HCT116 (cell line): ENCODE data around the gene GIPC3. TPM values are rescaled to one million over a fixed set of nuclear protein-coding genes. Genes with fewer than 3 reads are reported as not detected.

Experiments
- ATAC-seq: fragments of 200-7000 bp; cut with Tn5 transposase; 2 replicates; pipeline ENCODE4 v1.9.1; 2020; ENCODE audit warnings: mild to moderate bottlenecking, moderate library complexity
- BruUV-seq: library from RNA; stranded (reverse); fragments of 400-500 nt; replicated peaks from 2 replicates; lab custom pipeline; 2021; lab: Mats Ljungman, UMichigan
- CTCF ChIA-PET: fragments of 300-600 bp; sonication (Branson Sonifier 250); formaldehyde crosslinking; loops from one replicate; lab custom pipeline; 2021; ENCODE audit warnings: antibody characterized with exemption; lab: Charles Lee
- POLR2A ChIA-PET: fragments of 300-600, 350-600 bp; sonication (Branson Sonifier 250); formaldehyde crosslinking; loops from one replicate; lab custom pipeline; 2021; ENCODE audit warnings: antibody characterized with exemption; lab: Charles Lee
- RAD21 ChIA-PET, 2 experiments: fragments of 300-600 bp; sonication (Branson Sonifier 250); formaldehyde crosslinking; loops; one replicate each; lab custom pipeline; 2023; ENCODE audit warnings: low total read pairs in 2 of 2; ENCODE audit not compliant: uncharacterized antibody in 2 of 2, unreplicated experiment in 2 of 2, low non-redundant PET in 1 of 2; lab: Charles Lee
- DNase-seq: peaks from one replicate; pipeline ENCODE4 v3.0.0-alpha.2; 2010; ENCODE audit warnings: low read depth, low spot score
- H2AFZ ChIP-seq: fragments of 200-600 bp; shearing (Covaris generic), sonication (generic); 2 replicates; pipeline ENCODE4 v1.6.1; 2017; ENCODE audit warnings: low read depth, mixed run types, mixed read lengths, antibody characterized with exemption, low read length; ENCODE audit not compliant: poor library complexity, severe bottlenecking
- H3K27ac ChIP-seq: 2 replicates; pipeline ENCODE4 v1.5.1; 2012; ENCODE audit warnings: low read depth, low read length
- H3K27me3 ChIP-seq: fragments of 200-600 bp; sonication (generic); 2 replicates; pipeline ENCODE4 v1.6.1; 2016; ENCODE audit warnings: mixed run types, low read length, mixed read lengths; ENCODE audit not compliant: insufficient read depth
- H3K36me3 ChIP-seq, 2 experiments: fragments of 200-500 bp in 1 of 2; fragments of 200-600 bp in 1 of 2; sonication (Bioruptor generic) in 1 of 2; sonication (generic) in 1 of 2; 2 replicates each; pipeline versions ENCODE4 v1.5.1 to v1.6.1; 2014 to 2016; ENCODE audit warnings: low read length in 2 of 2, inconsistent platforms in 1 of 2, mixed read lengths in 1 of 2, mixed run types in 1 of 2; ENCODE audit not compliant: insufficient read depth in 2 of 2, control insufficient read depth in 1 of 2
- H3K4me1 ChIP-seq, 2 experiments: fragments of 200-600 bp in 1 of 2; sonication (generic) in 1 of 2; 2 replicates each; pipeline versions ENCODE4 v1.5.1 to v1.6.1; 2012 to 2017; ENCODE audit warnings: low read length in 2 of 2, inconsistent platforms in 1 of 2, mild to moderate bottlenecking in 1 of 2, mixed read lengths in 1 of 2, mixed run types in 1 of 2, moderate library complexity in 1 of 2; ENCODE audit not compliant: insufficient read depth in 2 of 2, control insufficient read depth in 1 of 2
- H3K4me2 ChIP-seq: fragments of 200-600 bp; sonication (generic); 2 replicates; pipeline ENCODE4 v1.6.1; 2017; ENCODE audit warnings: mixed run types, low read length, mixed read lengths
- H3K4me3 ChIP-seq, 2 experiments: fragments of 200-600 bp in 1 of 2; sonication (generic) in 1 of 2; replicated peaks in 1 of 2; 2 replicates each; pipeline ENCODE4 v1.5.1; 2011 to 2016; ENCODE audit warnings: low read length in 2 of 2, control low read depth in 1 of 2, low read depth in 1 of 2, mild to moderate bottlenecking in 1 of 2, mixed read lengths in 1 of 2, mixed run types in 1 of 2
- H3K79me2 ChIP-seq: fragments of 200-600 bp; sonication (generic); 2 replicates; pipeline ENCODE4 v1.6.1; 2017; ENCODE audit warnings: mild to moderate bottlenecking, mixed run types, low read length, moderate library complexity, mixed read lengths; ENCODE audit not compliant: insufficient read depth
- H3K9ac ChIP-seq: fragments of 200-600 bp; sonication (generic); 2 replicates; pipeline ENCODE4 v1.6.1; 2016; ENCODE audit warnings: low read length, mixed read lengths
- H3K9me2 ChIP-seq: fragments of 200-600 bp; sonication (generic), shearing (Covaris generic); 2 replicates; pipeline ENCODE4 v1.6.1; 2017; ENCODE audit warnings: mixed run types, mild to moderate bottlenecking, moderate library complexity; ENCODE audit not compliant: insufficient read depth
- H3K9me3 ChIP-seq, 2 experiments: fragments of 200-500 bp in 1 of 2; fragments of 200-600 bp in 1 of 2; sonication (Bioruptor generic) in 1 of 2; sonication (generic) in 1 of 2; 2 replicates each; pipeline ENCODE4 v1.6.1; 2014 to 2017; ENCODE audit warnings: low read length in 2 of 2, mixed read lengths in 2 of 2, inconsistent platforms in 1 of 2, low read depth in 1 of 2, mild to moderate bottlenecking in 1 of 2, mixed run types in 1 of 2, moderate library complexity in 1 of 2; ENCODE audit not compliant: control insufficient read depth in 1 of 2, insufficient read depth in 1 of 2
- H4K20me1 ChIP-seq: fragments of 200-600 bp; sonication (generic), shearing (Covaris generic); 2 replicates; pipeline ENCODE4 v1.6.1; 2017; ENCODE audit warnings: mixed run types, mild to moderate bottlenecking, moderate library complexity; ENCODE audit not compliant: insufficient read depth
- ATF3 ChIP-seq: IDR thresholded peaks from 2 replicates; pipeline ENCODE4 v1.6.1; 2012
- CTCF ChIP-seq, 3 experiments: fragments of 200-600 bp in 1 of 3; sonication (generic) in 1 of 3; IDR thresholded peaks in 2 of 3; conservative IDR thresholded peaks in 1 of 3; 2 replicates each; pipeline ENCODE4 v1.5.1; 2012 to 2017; ENCODE audit warnings: low read depth in 2 of 3, low read length in 2 of 3, antibody characterized with exemption in 1 of 3, borderline replicate concordance in 1 of 3, control low read depth in 1 of 3, mild to moderate bottlenecking in 1 of 3, mixed read lengths in 1 of 3, mixed run types in 1 of 3, moderate library complexity in 1 of 3; ENCODE audit not compliant: insufficient read depth in 1 of 3
- EGR1 ChIP-seq: IDR thresholded peaks from 2 replicates; pipeline ENCODE4 v1.6.1; 2012; ENCODE audit warnings: low read depth
- EZH2 ChIP-seq: fragments of 200-600 bp; sonication (generic); IDR thresholded peaks from 2 replicates; pipeline ENCODE4 v1.6.1; 2017; ENCODE audit warnings: antibody characterized with exemption, mixed run types
- JUND ChIP-seq: IDR thresholded peaks from 2 replicates; pipeline ENCODE4 v1.6.1; 2012
- MAX ChIP-seq: IDR thresholded peaks from 2 replicates; pipeline ENCODE4 v1.6.1; 2012
- POLR2A ChIP-seq: IDR thresholded peaks from 2 replicates; pipeline ENCODE4 v1.7.0; 2011; ENCODE audit warnings: borderline replicate concordance; ENCODE audit not compliant: insufficient read depth, insufficient read length; ENCODE audit errors: extremely low read depth
- POLR2AphosphoS5 ChIP-seq: IDR thresholded peaks from 2 replicates; pipeline ENCODE4 v1.6.1; 2011; ENCODE audit warnings: mild to moderate bottlenecking, low read depth, low read length, moderate library complexity
- RAD21 ChIP-seq: IDR thresholded peaks from 2 replicates; pipeline ENCODE4 v1.6.1; 2012; ENCODE audit warnings: low read depth, mild to moderate bottlenecking
- REST ChIP-seq: IDR thresholded peaks from 2 replicates; pipeline ENCODE4 v1.6.1; 2012; ENCODE audit warnings: low read depth
- SP1 ChIP-seq: IDR thresholded peaks from 2 replicates; pipeline ENCODE4 v1.6.1; 2012; ENCODE audit warnings: low read depth
- SRF ChIP-seq: IDR thresholded peaks from 2 replicates; pipeline ENCODE4 v1.6.1; 2012; ENCODE audit warnings: low read depth
- TCF7L2 ChIP-seq: IDR thresholded peaks from 2 replicates; pipeline ENCODE4 v1.7.0; 2011; ENCODE audit warnings: borderline replicate concordance, inconsistent platforms; ENCODE audit not compliant: insufficient read depth, insufficient read length; ENCODE audit errors: extremely low read depth
- YY1 ChIP-seq: IDR thresholded peaks from 2 replicates; pipeline ENCODE4 v1.6.1; 2011; ENCODE audit warnings: low read length, low read depth, moderate library complexity, mild to moderate bottlenecking; ENCODE audit not compliant: insufficient replicate concordance; ENCODE audit errors: extremely low read depth
- intact Hi-C: fragments of 100-400 bp; cut with micrococcal nuclease; formaldehyde crosslinking; loops from 2 replicates; pipeline ENCODE4 v1.10.0; 2022
- total RNA-seq: library from RNA; stranded (reverse); gene quantifications from one replicate; pipeline ENCODE4 v1.2.1, GENCODE V29; 2021; ENCODE audit not compliant: unreplicated experiment

The GIPC3 gene
- total RNA-seq, 1 experiment from 2014 or later = not detected

- ChIA-PET RAD21 (no interaction called here), POLR2A (no interaction called here), CTCF (no interaction called here)
- Histone ChIP-seq H3K4me2 (no peak overlapping the region), H4K20me1 (no peaks in the 10 kb centered on the region), H3K79me2 (no peaks in the 10 kb centered on the region), H2AFZ (no peak overlapping the region), H3K9me2 (no peaks in the 10 kb centered on the region), H3K4me1 (no peaks in the 10 kb centered on the region), H3K27me3 (no peaks in the 10 kb centered on the region), H3K27ac (no peak overlapping the region), H3K4me3 (no peak overlapping the region), H3K36me3 (no peaks in the 10 kb centered on the region), H3K9me3 (no peaks in the 10 kb centered on the region), H3K9ac (no peak overlapping the region)
- no peak for ATAC-seq
- no peak for TF ChIP-seq REST
- TF ChIP-seq CTCF (IDR thresholded peaks at IDR 0.05 in 2 of 3, conservative IDR thresholded peaks at IDR 0.05 in 1 of 3; ENCODE audit: borderline replicate concordance in 1 of 3, insufficient read depth in 1 of 3, low read depth in 2 of 3, low read length in 2 of 3) = no peak
- TF ChIP-seq JUND = no peak
- TF ChIP-seq RAD21 = no peak
- no peak for TF ChIP-seq SRF
- TF ChIP-seq EZH2 = no peak
- no peak for TF ChIP-seq TCF7L2
- TF ChIP-seq MAX = no peak
- no peak for TF ChIP-seq POLR2AphosphoS5
- no peak for TF ChIP-seq POLR2A
- no peak for TF ChIP-seq EGR1
- no peak for TF ChIP-seq YY1
- no peak for TF ChIP-seq SP1
- no peak for TF ChIP-seq ATF3
- BruUV-seq = no TSS peak
- DNase-seq = no peak
- intact Hi-C loops = no loop called here
Measured at GRCh38 chr19:3595521-3596061, 10.3 kb downstream of the GIPC3 start.
